ENCODE data around the gene WDR48.

The WDR48 gene

GRCh38 chr3:39135170-39135805 is 83.5 kb downstream of the WDR48 start:
- H3K9ac ChIP-seq (ENCODE audit: low read depth, low read length) = no peak overlapping the region
- no peaks in the 10 kb centered on the region for H3K27me3 ChIP-seq (ENCODE audit: insufficient read depth, low read length, poor library complexity)
- no peak overlapping the region for H3K4me2 ChIP-seq (ENCODE audit: insufficient read depth, low read length)
- H4K20me1 ChIP-seq (ENCODE audit: insufficient read depth, low read length) = no peaks in the 10 kb centered on the region
- TF ChIP-seq CTCF (IDR thresholded peaks at IDR 0.05; ENCODE audit: borderline replicate concordance, extremely low read depth, low read length, poor library complexity, severe bottlenecking) = no peak
- no peak for TF ChIP-seq EZH2 (IDR thresholded peaks at IDR 0.05; ENCODE audit: borderline replicate concordance, low read depth, low read length, severe bottlenecking)
- ATAC-seq (ENCODE audit: insufficient read depth, low read depth) (no peak), DNase-seq (no peak)
- H2AFZ ChIP-seq (ENCODE audit: low read depth, low read length) = no peak overlapping the region
- no peak overlapping the region for H3K4me3 ChIP-seq (ENCODE audit: low read depth in 1 of 2, low read length in 2 of 2)
- no peaks in the 10 kb centered on the region for H3K36me3 ChIP-seq (ENCODE audit: insufficient read depth, low read length)
- no peak overlapping the region for H3K27ac ChIP-seq (ENCODE audit: low read length)
- H3K79me2 ChIP-seq (ENCODE audit: insufficient read depth, low read length) = no peaks in the 10 kb centered on the region
- no peaks in the 10 kb centered on the region for H3K4me1 ChIP-seq (ENCODE audit: insufficient read depth, low read length)
- no peaks in the 10 kb centered on the region for H3K9me3 ChIP-seq (ENCODE audit: insufficient read depth, low read length, severe bottlenecking)

GRCh38 chr3:39136533-39137434 is 85.0 kb downstream of the WDR48 start:
- no peak overlapping the region for H2AFZ ChIP-seq (ENCODE audit: low read depth, low read length)
- H3K27me3 ChIP-seq (ENCODE audit: insufficient read depth, low read length, poor library complexity) = no peaks in the 10 kb centered on the region
- no peak for DNase-seq
- H3K4me3 ChIP-seq (ENCODE audit: low read depth in 1 of 2, low read length in 2 of 2) = no peak overlapping the region
- H3K79me2 ChIP-seq (ENCODE audit: insufficient read depth, low read length) = no peaks in the 10 kb centered on the region
- no peak overlapping the region for H3K27ac ChIP-seq (ENCODE audit: low read length)
- no peak for ATAC-seq (ENCODE audit: insufficient read depth, low read depth)
- no peaks in the 10 kb centered on the region for H3K9me3 ChIP-seq (ENCODE audit: insufficient read depth, low read length, severe bottlenecking)
- no peaks in the 10 kb centered on the region for H4K20me1 ChIP-seq (ENCODE audit: insufficient read depth, low read length)
- no peaks in the 10 kb centered on the region for H3K4me1 ChIP-seq (ENCODE audit: insufficient read depth, low read length)
- no peaks in the 10 kb centered on the region for H3K36me3 ChIP-seq (ENCODE audit: insufficient read depth, low read length)
- no peak overlapping the region for H3K9ac ChIP-seq (ENCODE audit: low read depth, low read length)
- TF ChIP-seq EZH2 (IDR thresholded peaks at IDR 0.05; ENCODE audit: borderline replicate concordance, low read depth, low read length, severe bottlenecking) = no peak
- no peak for TF ChIP-seq CTCF (IDR thresholded peaks at IDR 0.05; ENCODE audit: borderline replicate concordance, extremely low read depth, low read length, poor library complexity, severe bottlenecking)
- no peak overlapping the region for H3K4me2 ChIP-seq (ENCODE audit: insufficient read depth, low read length)

- Histone ChIP-seq H3K4me3 (ENCODE audit: low read depth in 1 of 2, low read length in 2 of 2) (no peak overlapping the region), H3K9ac (ENCODE audit: low read depth, low read length) (no peak overlapping the region), H3K4me1 (ENCODE audit: insufficient read depth, low read length) (no peaks in the 10 kb centered on the region), H3K27ac (ENCODE audit: low read length) (no peak overlapping the region), H2AFZ (ENCODE audit: low read depth, low read length) (no peak overlapping the region), H3K27me3 (ENCODE audit: insufficient read depth, low read length, poor library complexity) (no peaks in the 10 kb centered on the region), H3K4me2 (ENCODE audit: insufficient read depth, low read length) (no peak overlapping the region), H3K79me2 (ENCODE audit: insufficient read depth, low read length) (no peaks in the 10 kb centered on the region), H3K36me3 (ENCODE audit: insufficient read depth, low read length) (no peaks in the 10 kb centered on the region), H4K20me1 (ENCODE audit: insufficient read depth, low read length) (no peaks in the 10 kb centered on the region), H3K9me3 (ENCODE audit: insufficient read depth, low read length, severe bottlenecking) (no peaks in the 10 kb centered on the region)
- ATAC-seq (ENCODE audit: insufficient read depth, low read depth) (no peak), DNase-seq (no peak)
- no peak for TF ChIP-seq CTCF (IDR thresholded peaks at IDR 0.05; ENCODE audit: borderline replicate concordance, extremely low read depth, low read length, poor library complexity, severe bottlenecking)
Observed at GRCh38 chr3:39137435-39137936, 85.7 kb downstream of the WDR48 start.
